GM18867 (cell line): ENCODE data around the gene EHD4.

ENCODE experiments used
- ATAC-seq: cut with Tn5 transposase; IDR thresholded peaks from one replicate; pipeline ENCODE4 v1.9.1; 2021; ENCODE audit warnings: mild to moderate bottlenecking, moderate library complexity; ENCODE audit not compliant: unreplicated experiment

The EHD4 gene

GRCh38 chr15:41882689-41883483 lies 89.5 kb downstream of the EHD4 start:
- no peak for ATAC-seq

- no peak for ATAC-seq
These were observed 90.3 kb downstream of the EHD4 start for GRCh38 chr15:41881920-41882688.

- no peak for ATAC-seq
These were observed 90.8 kb downstream of the EHD4 start for GRCh38 chr15:41881550-41881919.

- ATAC-seq, result no peak
These were observed 91.3 kb downstream of the EHD4 start for GRCh38 chr15:41881086-41881485.

- ATAC-seq, result no peak
These were observed 92.0 kb downstream of the EHD4 start for GRCh38 chr15:41880156-41880877.

- ATAC-seq, result no peak
These were observed 93.0 kb downstream of the EHD4 start for GRCh38 chr15:41879321-41879845.

- no peak for ATAC-seq
These were observed 94.0 kb downstream of the EHD4 start for GRCh38 chr15:41878355-41878699.

GRCh38 chr15:41877631-41878354 lies 94.6 kb downstream of the EHD4 start:
- ATAC-seq, result no peak

GRCh38 chr15:41876689-41877088 lies 95.7 kb downstream of the EHD4 start:
- no peak for ATAC-seq

- no peak for ATAC-seq
These were observed 96.3 kb downstream of the EHD4 start for GRCh38 chr15:41876007-41876406.

- no peak for ATAC-seq
These were observed 97.6 kb downstream of the EHD4 start for GRCh38 chr15:41874736-41875135.

- no peak for ATAC-seq
These were observed 98.6 kb downstream of the EHD4 start for GRCh38 chr15:41873711-41874110.

- ATAC-seq, result no peak
These were observed 100.1 kb downstream of the EHD4 start for GRCh38 chr15:41872166-41872747.

- ATAC-seq, result no peak
These were observed 101.0 kb downstream of the EHD4 start for GRCh38 chr15:41871175-41871905.

GRCh38 chr15:41870689-41871081 lies 101.7 kb downstream of the EHD4 start:
- no peak for ATAC-seq

GRCh38 chr15:41869770-41870688 lies 102.3 kb downstream of the EHD4 start:
- no peak for ATAC-seq

- no peak for ATAC-seq
These were observed 104.0 kb downstream of the EHD4 start for GRCh38 chr15:41868321-41868720.

- ATAC-seq, result no peak
These were observed 105.3 kb downstream of the EHD4 start for GRCh38 chr15:41866872-41867579.
